MV-4-11 (cell line): ENCODE measurements around the gene NOL6.

Experiments
- DNase-seq: peaks from one replicate; lab custom pipeline; 2025; lab: John Stamatoyannopoulos, UW

NOL6 gene

GRCh38 chr9:33450621-33451146 lies 23.0 kb downstream of the NOL6 start:
- no peak for DNase-seq

- DNase-seq: no peak
Observed at GRCh38 chr9:33449715-33450114, 24.0 kb downstream of the NOL6 start.

DNA sequence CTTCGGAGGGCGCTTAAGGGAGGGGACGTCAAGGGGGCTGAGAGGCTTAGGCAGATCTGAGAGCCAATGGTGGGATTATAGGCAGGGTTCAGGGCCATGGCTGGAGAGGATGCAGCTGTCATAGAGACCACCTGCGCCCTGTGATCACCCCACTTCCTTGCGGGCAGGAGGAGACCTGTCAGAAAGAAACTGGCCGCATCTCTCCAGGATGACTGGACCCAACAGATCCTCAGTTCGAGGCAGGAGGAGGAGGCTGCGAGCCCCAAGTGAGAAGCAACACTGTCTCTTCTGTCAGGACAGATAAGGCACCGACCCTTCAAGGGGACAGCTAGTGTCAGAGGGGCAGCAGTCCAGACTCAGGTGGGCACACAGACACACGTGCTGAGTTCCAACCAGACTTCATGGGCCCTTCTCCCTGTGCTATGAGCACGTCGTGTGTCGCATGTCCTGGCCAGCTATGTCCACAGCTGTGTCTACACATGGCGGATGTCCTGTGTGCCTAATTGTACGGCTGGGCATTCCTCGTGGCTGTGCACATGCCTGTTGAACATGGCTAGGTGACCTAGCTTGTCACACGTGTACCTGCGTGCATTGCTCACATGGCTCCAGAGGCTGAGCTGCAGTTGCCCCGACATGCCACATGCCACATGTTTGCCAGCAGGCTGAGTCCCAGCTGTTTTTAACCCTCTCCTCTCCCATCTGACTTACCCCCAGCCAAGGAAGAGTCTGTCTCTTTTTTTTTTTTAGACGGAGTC lies 25.7 kb downstream of the NOL6 start:
- DNase-seq: no peak

- DNase-seq: peak; percentile 79
Observed at GRCh38 chr9:33446946-33447798, 26.6 kb downstream of the NOL6 start, which contains the start of gene AQP3. Gene AQP3 (minus strand): TSS chr9:33447593. CDS start chr9:33447530, 63 bp downstream.

- peak; percentile 55 for DNase-seq
Observed at GRCh38 chr9:33446240-33446945, 27.3 kb downstream of the NOL6 start.

DNA sequence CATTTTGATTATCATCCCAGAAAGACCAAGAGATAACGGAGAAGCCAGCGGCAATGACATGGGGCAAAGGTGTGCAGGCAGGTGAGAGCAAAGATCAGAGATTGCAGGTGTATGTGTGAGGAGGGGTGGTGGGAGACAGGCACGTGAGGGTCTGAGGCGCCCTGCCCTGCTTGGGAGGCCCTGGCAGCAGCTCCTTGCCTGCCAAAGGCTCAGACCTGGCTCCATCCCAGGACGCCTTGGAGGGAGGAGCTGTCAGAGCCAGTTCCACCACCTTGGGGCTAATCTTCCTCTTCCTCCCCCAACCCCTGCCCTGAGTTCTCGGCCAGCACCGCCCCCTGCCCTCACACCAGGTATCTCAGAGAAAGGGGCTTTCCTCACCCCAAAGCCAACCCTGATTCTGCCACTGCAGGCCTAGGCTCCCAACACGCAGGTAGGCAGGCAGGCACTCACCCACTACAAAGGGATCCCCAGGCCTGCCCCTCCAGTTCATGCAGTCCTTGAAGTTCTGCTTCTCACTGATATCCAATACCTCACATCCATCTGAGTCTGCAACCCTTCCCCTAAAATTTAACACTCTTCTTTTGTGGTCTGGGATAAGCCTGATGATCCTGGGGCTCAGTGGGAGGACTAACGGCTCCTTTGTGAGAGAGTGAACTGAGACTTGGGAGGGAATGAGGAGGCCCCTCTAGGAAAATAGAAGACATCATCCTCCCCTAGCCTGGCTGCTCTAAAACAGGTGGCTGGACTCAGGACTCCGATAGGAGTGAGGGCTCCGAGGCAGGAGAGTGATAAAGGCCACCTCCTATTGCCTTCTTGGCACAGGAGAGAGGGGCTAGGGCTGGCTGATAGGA lies 28.1 kb downstream of the NOL6 start:
- DNase-seq: peak; percentile 11

GRCh38 chr9:33443464-33444154 lies 30.1 kb downstream of the NOL6 start:
- no peak for DNase-seq

- no peak for DNase-seq
Observed at GRCh38 chr9:33443047-33443446, 30.7 kb downstream of the NOL6 start.

DNA sequence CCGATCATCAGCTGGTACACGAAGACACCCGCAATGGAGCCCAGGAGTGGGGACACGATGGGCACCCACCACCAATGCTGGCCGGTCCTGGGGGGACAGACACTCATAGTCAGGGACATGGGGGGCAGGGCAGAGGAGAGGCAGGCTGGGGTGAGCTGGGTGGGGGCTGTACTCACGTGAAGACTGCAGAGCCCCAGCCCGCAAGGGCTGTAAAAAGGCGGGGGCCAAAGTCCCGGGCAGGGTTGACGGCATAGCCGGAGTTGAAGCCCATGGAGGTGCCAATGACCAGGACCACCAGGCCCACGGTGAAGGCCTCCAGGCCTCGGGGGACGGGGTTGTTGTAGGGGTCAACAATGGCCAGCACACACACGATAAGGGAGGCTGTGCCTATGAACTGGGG lies 31.6 kb downstream of the NOL6 start:
- no peak for DNase-seq

GRCh38 chr9:33440609-33441008 lies 33.1 kb downstream of the NOL6 start:
- DNase-seq: no peak

DNA sequence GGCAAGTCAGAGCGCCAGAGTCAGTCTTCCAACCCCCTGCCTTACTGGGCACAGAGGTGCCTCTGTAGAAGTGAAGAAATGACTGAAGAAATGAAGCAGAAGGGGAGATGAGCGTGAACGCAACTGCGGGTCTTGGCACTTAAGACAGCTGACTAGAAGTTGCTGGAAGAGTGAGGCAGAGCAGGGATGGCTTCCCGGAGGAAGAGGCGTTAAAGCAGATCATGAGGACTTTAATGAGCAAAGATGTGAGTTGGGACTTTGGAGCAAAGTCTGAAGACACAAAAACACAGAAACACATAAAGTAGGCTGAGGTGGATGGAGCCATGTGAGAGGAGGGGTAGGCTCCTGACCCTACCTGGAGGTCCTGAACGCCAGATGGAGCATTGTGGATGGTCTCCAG lies 33.5 kb downstream of the NOL6 start:
- DNase-seq: no peak

DNA sequence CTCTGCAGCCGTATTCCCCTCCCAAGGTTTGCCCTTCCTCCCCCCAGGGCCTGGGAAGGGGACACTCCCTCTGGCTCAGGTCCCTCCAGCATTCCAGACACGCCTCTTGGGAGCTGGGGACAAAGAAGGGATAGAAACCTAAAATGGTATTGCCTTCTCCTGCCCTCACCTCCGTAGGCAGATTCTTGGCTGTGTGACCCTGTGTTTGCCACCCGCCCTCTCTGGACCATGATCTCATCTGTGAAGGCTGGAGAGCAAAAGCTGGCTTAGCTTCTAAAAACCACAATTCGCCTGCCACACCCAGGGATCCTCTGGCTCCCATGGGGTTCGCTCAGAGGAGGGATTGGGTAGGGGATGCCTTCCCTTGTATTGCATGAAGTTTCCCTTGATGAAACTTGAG lies 34.0 kb downstream of the NOL6 start:
- no peak for DNase-seq

GRCh38 chr9:33438926-33439680 lies 34.6 kb downstream of the NOL6 start:
- no peak for DNase-seq

GRCh38 chr9:33437898-33438297 lies 35.8 kb downstream of the NOL6 start:
- peak; percentile 58 for DNase-seq

DNA sequence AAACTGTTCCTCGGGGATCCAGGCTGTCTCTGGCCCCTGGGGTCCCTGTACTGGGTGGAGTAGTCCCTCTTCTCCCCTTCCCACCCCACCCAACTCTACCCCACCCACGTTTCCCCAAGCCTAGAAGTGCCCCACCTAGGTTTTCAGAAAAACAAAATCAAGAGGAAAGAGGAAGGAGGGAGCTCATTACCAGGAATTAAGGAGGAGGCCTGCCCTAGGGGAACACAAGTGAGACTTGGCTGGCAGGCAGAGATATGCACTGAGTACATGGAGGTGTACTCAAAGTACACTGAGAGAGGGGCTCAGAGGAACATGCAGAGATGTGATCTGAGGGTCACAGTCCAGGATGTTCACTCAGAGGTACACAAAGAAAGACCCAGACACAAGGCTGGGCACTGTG lies 36.5 kb downstream of the NOL6 start:
- DNase-seq: no peak

GRCh38 chr9:33436445-33436844 lies 37.3 kb downstream of the NOL6 start:
- DNase-seq: no peak

GRCh38 chr9:33435821-33436277 lies 37.9 kb downstream of the NOL6 start:
- DNase-seq: no peak

GRCh38 chr9:33434317-33435105 lies 39.2 kb downstream of the NOL6 start:
- no peak for DNase-seq

- DNase-seq: no peak
Observed at GRCh38 chr9:33433871-33434270, 39.9 kb downstream of the NOL6 start.
